GM06990 (cell line): ENCODE data around the gene DYSF.

Source experiments
- DNase-seq: peaks from one replicate; pipeline ENCODE4 v3.0.0-alpha.2; 2011; ENCODE audit not compliant: insufficient read length; ENCODE audit errors: extremely low read depth
- H3K27me3 ChIP-seq: replicated peaks from 2 replicates; pipeline ENCODE4 v1.6.0; 2011; ENCODE audit warnings: low read length; ENCODE audit not compliant: control insufficient read depth, insufficient read depth
- H3K36me3 ChIP-seq: 2 replicates; pipeline ENCODE4 v1.5.1; 2011; ENCODE audit warnings: low read length; ENCODE audit not compliant: control insufficient read depth, insufficient read depth
- H3K4me3 ChIP-seq: replicated peaks from 2 replicates; pipeline ENCODE4 v1.5.1; 2011; ENCODE audit warnings: low read depth, mild to moderate bottlenecking, control low read depth, low read length
- CTCF ChIP-seq: IDR thresholded peaks from 2 replicates; pipeline ENCODE4 v1.5.1; 2011; ENCODE audit warnings: low read length, control low read depth, mild to moderate bottlenecking, inconsistent platforms; ENCODE audit not compliant: insufficient read depth, poor library complexity, severe bottlenecking

DYSF gene

DNA sequence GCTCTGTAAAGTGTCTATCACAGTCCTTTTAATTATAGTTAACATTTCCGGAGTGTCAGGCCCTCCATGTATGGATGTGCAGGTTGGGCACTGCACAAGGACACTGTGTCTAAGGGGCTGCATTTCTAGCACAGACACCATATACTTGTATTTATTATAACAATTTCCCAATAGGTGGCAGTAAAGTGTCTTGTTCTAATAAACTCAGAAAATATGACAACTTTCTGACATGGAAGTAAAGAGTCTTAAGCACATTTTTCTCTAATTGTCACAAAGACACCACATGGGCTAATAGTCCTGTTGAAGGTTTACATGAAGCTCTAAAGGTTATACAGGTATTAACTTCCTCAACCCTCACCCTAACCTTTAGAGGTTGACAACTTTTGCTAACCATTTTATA lies 156.6 kb downstream of the DYSF start:
- no peak overlapping the region for H3K4me3 ChIP-seq
- H3K27me3 ChIP-seq = peaks cover 2% of the 10 kb centered on the region; the same call in 1 of the 2 replicates
- TF ChIP-seq CTCF = peak; percentile 33
- no peaks in the 10 kb centered on the region for H3K36me3 ChIP-seq
- no peak for DNase-seq

- TF ChIP-seq CTCF = no peak
- peaks cover 2% of the 10 kb centered on the region; the same call in 1 of the 2 replicates for H3K27me3 ChIP-seq
- DNase-seq = no peak
- H3K36me3 ChIP-seq = no peaks in the 10 kb centered on the region
- H3K4me3 ChIP-seq = no peak overlapping the region
Observed at GRCh38 chr2:71610671-71611070, 157.3 kb downstream of the DYSF start.

- DNase-seq = no peak
- TF ChIP-seq CTCF = no peak
- no peaks in the 10 kb centered on the region for H3K36me3 ChIP-seq
- peaks cover 2% of the 10 kb centered on the region; the same call in 1 of the 2 replicates for H3K27me3 ChIP-seq
- no peak overlapping the region for H3K4me3 ChIP-seq
Observed at GRCh38 chr2:71611247-71611646, 157.9 kb downstream of the DYSF start.

DNA sequence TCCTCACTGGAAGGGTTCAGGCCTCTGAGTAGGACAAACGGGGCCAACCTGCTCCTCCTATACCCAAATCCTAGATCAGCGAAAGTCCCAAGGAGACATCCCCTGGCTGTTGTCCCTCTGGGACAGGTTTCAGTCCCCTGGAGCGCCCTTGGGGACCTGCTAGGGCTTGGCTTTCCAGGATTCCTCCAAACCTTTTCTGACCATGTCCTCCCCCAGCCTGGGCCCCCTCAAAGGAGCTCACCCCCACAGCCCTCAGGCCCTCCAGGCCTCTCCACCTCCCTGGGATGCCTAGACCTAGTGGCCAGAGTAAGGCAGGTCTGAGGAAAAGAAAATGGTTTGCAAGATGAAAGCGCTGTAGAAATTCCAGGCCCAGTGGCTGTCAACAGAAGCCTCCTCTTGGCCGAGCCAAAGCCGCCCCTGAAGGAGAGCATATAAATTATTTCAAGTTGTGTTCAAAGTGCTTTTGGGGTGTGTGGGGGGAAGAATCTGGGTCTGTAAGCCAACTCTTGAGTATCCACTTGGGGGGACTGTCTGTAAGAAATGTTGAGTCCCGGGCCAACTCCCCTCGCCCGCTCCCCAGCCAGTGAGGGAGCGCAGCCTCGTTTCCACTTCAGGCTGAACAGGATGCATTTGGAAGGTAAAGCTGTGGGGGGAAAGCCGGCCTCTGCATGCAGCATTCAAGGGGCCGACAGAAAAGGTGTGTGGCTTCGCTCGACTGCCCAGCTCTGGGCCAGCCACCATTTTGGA lies 158.6 kb downstream of the DYSF start:
- Histone ChIP-seq H3K36me3 (no peaks in the 10 kb centered on the region), H3K27me3 (peaks cover 2% of the 10 kb centered on the region; the same call in 1 of the 2 replicates), H3K4me3 (no peak overlapping the region)
- TF ChIP-seq CTCF = no peak
- DNase-seq = no peak

DNA sequence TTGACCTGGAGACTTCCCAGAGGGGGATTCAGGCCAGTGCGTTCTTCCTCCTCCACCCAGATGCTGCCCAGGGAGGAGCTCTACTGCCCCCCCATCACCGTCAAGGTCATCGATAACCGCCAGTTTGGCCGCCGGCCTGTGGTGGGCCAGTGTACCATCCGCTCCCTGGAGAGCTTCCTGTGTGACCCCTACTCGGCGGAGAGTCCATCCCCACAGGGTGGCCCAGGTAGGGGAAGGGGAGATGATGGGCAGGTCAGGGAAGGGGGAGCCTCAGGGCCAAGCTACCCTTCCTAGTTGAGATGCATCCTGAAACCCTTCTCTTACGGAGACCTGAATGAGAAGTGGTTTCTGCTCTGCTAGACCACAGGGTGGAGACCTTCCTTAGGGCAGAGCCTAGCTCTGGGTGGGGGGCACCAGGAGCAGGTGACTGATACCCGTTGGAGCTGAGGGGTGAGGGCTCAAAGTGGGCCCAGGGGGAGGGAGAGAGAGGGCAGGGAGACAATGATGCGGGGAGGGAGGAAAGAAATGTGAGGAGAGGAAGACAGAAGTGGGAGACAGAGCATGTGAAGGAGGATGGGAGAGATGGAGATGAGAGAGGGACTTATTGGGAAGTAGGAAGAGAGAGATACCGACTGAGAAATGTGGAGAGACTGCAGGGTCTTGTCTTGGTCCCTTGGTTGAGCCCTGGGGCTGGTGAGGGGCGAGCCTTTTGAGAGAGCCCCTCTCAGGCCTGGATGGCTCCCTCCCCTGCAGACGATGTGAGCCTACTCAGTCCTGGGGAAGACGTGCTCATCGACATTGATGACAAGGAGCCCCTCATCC lies 159.4 kb downstream of the DYSF start:
- peaks cover 2% of the 10 kb centered on the region; the same call in 1 of the 2 replicates for H3K27me3 ChIP-seq
- DNase-seq = no peak
- no peak for TF ChIP-seq CTCF
- H3K36me3 ChIP-seq = no peaks in the 10 kb centered on the region
- no peak overlapping the region for H3K4me3 ChIP-seq
